Fibroblast of the conjunctiva (primary cell): Measurements from ENCODE around the gene MIOS.
"Not testable (repeated sequence)": the region's sequence is repeated elsewhere in the genome, so short reads cannot be mapped to it uniquely, and the experiment has no call there.

Experiments
- DNase-seq: peaks from one replicate; pipeline ENCODE4 v3.0.0-alpha.2; 2010; ENCODE audit warnings: low read depth

MIOS gene

DNA sequence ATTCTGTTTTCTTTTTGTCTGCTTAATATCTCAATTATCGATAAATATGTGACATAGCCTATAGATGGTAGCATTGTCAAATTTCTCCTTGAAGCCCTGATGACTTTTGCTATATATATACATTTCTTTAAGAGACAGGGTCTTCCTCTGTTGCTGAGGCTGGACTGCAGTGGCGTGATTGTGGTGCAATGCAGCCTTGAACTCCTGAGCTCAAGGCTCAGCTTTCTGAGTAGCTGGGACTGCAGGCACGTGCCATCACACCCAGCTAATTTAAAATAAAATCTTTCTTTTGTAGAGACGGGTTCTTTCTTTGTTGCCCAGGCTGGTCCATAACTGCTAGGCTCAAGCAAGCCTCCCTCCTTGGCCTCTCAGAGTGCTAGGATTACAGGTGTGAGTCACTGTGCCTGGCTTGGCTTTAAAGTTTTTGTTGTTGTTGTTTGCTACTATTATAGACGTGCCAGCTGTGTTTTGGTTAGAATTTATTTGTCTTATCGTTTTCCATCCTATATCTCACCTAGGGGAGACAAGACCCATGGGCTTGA is 80.9 kb downstream of the MIOS start:
- no peak for DNase-seq

- no peak for DNase-seq
These were observed 84.1 kb downstream of the MIOS start for GRCh38 chr7:7650682-7651206.

GRCh38 chr7:7651479-7651878 is 84.8 kb downstream of the MIOS start:
- DNase-seq, result no peak

- no peak for DNase-seq
These were observed 86.3 kb downstream of the MIOS start for GRCh38 chr7:7652798-7653540.

- no peak for DNase-seq
These were observed 87.0 kb downstream of the MIOS start for GRCh38 chr7:7653593-7654187.

DNA sequence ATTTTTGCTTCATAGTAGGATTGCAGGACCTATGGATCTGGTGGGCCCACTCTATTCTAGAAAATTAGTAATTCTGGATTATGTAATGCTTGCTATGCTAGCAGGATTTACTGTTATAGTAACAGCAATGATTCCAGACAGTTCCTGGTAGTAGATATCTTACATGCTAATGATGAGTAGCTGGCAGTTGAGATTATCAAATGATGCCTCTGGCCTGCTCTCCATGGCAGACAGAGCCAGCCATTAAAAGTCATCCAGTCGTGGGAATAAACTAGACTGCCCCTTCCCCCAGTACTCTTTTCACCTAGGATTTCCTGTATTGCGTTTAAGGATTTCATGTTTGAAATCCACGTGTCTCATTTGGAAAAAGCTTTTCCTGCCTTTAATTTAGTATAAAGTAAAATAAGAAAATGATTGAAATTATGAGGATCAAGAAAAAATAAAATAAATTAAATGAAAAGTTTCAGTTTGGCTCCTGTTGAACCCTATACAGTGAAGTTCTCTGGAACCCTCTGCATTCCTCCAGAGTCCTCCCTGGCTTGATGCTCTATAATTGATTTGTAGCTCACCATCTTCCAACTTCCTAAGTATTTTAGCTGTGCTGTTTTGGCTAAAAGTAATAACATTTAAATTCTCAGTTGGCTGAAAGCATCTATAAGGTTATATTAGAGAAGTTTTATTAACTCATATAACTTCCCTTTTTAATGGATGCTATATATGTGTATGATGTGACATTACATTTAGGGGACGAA is 88.5 kb downstream of the MIOS start:
- DNase-seq, result no peak

GRCh38 chr7:7656459-7656858 is 89.8 kb downstream of the MIOS start:
- DNase-seq, result not testable (repeated sequence)
